Middle frontal gyrus (tissue), 1 donor: ENCODE results near the gene SLC2A11.
"Not testable (repeated sequence)": the region's sequence is repeated elsewhere in the genome, so short reads cannot be mapped to it uniquely, and the experiment has no call there.

Experiments
- DNase-seq: peaks from one replicate; pipeline ENCODE4 v3.0.0-alpha.2; 2015; ENCODE audit warnings: low spot score; ENCODE audit errors: extremely low spot score

Gene SLC2A11

GRCh38 chr22:23907423-23907822 is 49.7 kb downstream of the SLC2A11 start:
- not testable (repeated sequence) for DNase-seq

- DNase-seq, result no peak
These were observed 51.0 kb downstream of the SLC2A11 start for GRCh38 chr22:23908587-23909205.

- no peak for DNase-seq
These were observed 51.7 kb downstream of the SLC2A11 start for GRCh38 chr22:23909296-23909898.

GRCh38 chr22:23910496-23911190 is 53.0 kb downstream of the SLC2A11 start:
- DNase-seq, result no peak

GRCh38 chr22:23911318-23911980 is 53.8 kb downstream of the SLC2A11 start:
- DNase-seq, result no peak

- DNase-seq, result no peak
These were observed 54.7 kb downstream of the SLC2A11 start for GRCh38 chr22:23912293-23912903.

- no peak for DNase-seq
These were observed 55.6 kb downstream of the SLC2A11 start for GRCh38 chr22:23913306-23913660.

GRCh38 chr22:23913661-23914353 is 56.1 kb downstream of the SLC2A11 start:
- DNase-seq, result peak; percentile 98

- DNase-seq, result no peak
These were observed 57.6 kb downstream of the SLC2A11 start for GRCh38 chr22:23915290-23915689.

GRCh38 chr22:23920267-23920611 is 62.6 kb downstream of the SLC2A11 start:
- DNase-seq, result not testable (repeated sequence)

- DNase-seq, result not testable (repeated sequence)
These were observed 64.0 kb downstream of the SLC2A11 start for GRCh38 chr22:23921586-23922201.

GRCh38 chr22:23922921-23923320 is 65.2 kb downstream of the SLC2A11 start:
- no peak for DNase-seq

- DNase-seq, result no peak
These were observed 67.4 kb downstream of the SLC2A11 start for GRCh38 chr22:23925020-23925606.

- DNase-seq, result no peak
These were observed 68.9 kb downstream of the SLC2A11 start for GRCh38 chr22:23926561-23926960.
